Measurements from ENCODE around the gene CSK. TPM values are rescaled to one million over a fixed set of nuclear protein-coding genes. Genes with fewer than 3 reads are reported as not detected.

CSK gene
- total and polyA plus RNA-seq, 8 donors = 15.2 to 61.0 (median 24.0) TPM

DNA sequence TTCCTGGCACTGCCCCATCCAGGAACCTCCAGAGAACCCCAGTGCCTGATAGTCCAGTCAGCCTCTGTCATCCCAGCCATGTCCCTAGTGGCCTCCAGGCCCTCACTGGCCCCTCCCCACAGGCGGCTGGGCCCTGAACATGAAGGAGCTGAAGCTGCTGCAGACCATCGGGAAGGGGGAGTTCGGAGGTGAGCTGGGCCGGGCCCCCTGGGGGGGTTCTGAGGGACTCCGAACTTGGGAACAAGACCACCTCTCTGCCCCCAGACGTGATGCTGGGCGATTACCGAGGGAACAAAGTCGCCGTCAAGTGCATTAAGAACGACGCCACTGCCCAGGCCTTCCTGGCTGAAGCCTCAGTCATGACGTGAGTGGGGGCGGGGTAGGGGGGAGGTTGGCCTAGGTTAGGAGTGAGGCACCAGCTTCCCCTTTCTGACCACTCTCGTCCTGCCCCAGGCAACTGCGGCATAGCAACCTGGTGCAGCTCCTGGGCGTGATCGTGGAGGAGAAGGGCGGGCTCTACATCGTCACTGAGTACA lies 18.7 kb downstream of the CSK start:
- intact Hi-C loops (cut with DNase I; ENCODE audit: low total_unique reads) = no loop called here
- 75 to 91% (median 89%) methylated on average over 12 to 20 of the region's 20 CpGs for WGBS, 5 donors

DNA sequence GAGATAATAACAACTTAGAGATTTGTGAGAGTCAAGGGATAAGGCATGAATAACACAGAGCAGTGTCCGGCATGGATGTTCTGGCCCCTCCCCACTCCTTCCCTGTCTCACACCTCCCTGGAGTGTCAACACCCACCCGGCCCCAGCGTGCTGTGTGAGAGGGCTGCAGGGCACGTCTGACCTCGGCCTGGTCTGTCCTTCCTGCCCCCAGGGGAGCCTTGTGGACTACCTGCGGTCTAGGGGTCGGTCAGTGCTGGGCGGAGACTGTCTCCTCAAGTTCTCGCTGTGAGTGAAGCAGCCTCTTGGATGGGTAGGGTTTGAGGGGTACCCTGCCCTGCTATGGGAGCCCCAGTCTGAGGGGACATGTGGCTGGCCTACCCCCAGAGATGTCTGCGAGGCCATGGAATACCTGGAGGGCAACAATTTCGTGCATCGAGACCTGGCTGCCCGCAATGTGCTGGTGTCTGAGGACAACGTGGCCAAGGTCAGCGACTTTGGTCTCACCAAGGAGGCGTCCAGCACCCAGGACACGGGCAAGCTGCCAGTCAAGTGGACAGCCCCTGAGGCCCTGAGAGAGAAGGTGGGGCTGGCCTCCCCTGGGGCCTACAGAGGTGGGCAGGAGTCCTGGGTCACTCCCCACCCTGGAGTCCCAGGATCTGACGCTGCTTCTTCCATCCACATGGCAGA lies 19.6 kb downstream of the CSK start:
- DNase-seq = no peak
- no peaks in the 10 kb centered on the region for H3K9me3 ChIP-seq
- no peaks in the 10 kb centered on the region for H3K27me3 ChIP-seq
- no peak overlapping the region for H3K27ac ChIP-seq
- peaks cover 18 to 44% (median 34%) of the 10 kb centered on the region in 4 donors for H3K4me1 ChIP-seq
- peaks cover 37 to 75% (median 64%) of the 10 kb centered on the region in 4 donors for H3K36me3 ChIP-seq
- 84 to 89% (median 87%) methylated on average over 11 to 18 of the region's 18 CpGs for WGBS, 5 donors
- intact Hi-C loops (cut with DNase I; ENCODE audit: low total_unique reads) = no loop called here
- H3K4me3 ChIP-seq = no peak overlapping the region
- TF ChIP-seq POLR2AphosphoS5 (IDR thresholded peaks at IDR 0.05) = no peak
- TF ChIP-seq, protein P1, sequence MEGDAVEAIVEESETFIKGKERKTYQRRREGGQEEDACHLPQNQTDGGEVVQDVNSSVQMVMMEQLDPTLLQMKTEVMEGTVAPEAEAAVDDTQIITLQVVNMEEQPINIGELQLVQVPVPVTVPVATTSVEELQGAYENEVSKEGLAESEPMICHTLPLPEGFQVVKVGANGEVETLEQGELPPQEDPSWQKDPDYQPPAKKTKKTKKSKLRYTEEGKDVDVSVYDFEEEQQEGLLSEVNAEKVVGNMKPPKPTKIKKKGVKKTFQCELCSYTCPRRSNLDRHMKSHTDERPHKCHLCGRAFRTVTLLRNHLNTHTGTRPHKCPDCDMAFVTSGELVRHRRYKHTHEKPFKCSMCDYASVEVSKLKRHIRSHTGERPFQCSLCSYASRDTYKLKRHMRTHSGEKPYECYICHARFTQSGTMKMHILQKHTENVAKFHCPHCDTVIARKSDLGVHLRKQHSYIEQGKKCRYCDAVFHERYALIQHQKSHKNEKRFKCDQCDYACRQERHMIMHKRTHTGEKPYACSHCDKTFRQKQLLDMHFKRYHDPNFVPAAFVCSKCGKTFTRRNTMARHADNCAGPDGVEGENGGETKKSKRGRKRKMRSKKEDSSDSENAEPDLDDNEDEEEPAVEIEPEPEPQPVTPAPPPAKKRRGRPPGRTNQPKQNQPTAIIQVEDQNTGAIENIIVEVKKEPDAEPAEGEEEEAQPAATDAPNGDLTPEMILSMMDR (IDR thresholded peaks at IDR 0.05) = no peak
- no peak for TF ChIP-seq EP300 (IDR thresholded peaks at IDR 0.05)
- TF ChIP-seq POLR2A (IDR thresholded peaks at IDR 0.05) = no peak

More for the DNA sequence above, 18.7 kb downstream of the CSK start:
- H3K9me3 ChIP-seq = no peaks in the 10 kb centered on the region
- no peaks in the 10 kb centered on the region for H3K27me3 ChIP-seq
- H3K27ac ChIP-seq = peak overlapping the region in 3 of 5 donors; percentile 67 to 76 (median 67)
- TF ChIP-seq POLR2A (IDR thresholded peaks at IDR 0.05) = no peak
- TF ChIP-seq, protein P1 (IDR thresholded peaks at IDR 0.05) = no peak
- no peak for TF ChIP-seq EP300 (IDR thresholded peaks at IDR 0.05)
- no peak for TF ChIP-seq POLR2AphosphoS5 (IDR thresholded peaks at IDR 0.05)
- H3K4me3 ChIP-seq = no peak overlapping the region
- no peak for DNase-seq
- peaks cover 18 to 51% (median 34%) of the 10 kb centered on the region in 4 donors for H3K4me1 ChIP-seq
- H3K36me3 ChIP-seq = peaks cover 37 to 75% (median 64%) of the 10 kb centered on the region in 4 donors

DNA sequence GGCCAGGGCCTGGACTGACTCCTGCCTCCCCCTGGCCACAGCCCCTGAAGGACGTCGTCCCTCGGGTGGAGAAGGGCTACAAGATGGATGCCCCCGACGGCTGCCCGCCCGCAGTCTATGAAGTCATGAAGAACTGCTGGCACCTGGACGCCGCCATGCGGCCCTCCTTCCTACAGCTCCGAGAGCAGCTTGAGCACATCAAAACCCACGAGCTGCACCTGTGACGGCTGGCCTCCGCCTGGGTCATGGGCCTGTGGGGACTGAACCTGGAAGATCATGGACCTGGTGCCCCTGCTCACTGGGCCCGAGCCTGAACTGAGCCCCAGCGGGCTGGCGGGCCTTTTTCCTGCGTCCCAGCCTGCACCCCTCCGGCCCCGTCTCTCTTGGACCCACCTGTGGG lies 20.4 kb downstream of the CSK start:
- Histone ChIP-seq H3K27me3 (no peaks in the 10 kb centered on the region), H3K36me3 (peaks cover 37 to 75% (median 64%) of the 10 kb centered on the region in 4 donors), H3K4me3 (no peak overlapping the region), H3K9me3 (no peaks in the 10 kb centered on the region), H3K4me1 (peaks cover 18 to 37% (median 34%) of the 10 kb centered on the region in 4 donors), H3K27ac (no peak overlapping the region)
- intact Hi-C loops (cut with DNase I; ENCODE audit: low total_unique reads) = no loop called here
- no peak for DNase-seq
- 89 to 94% (median 91%) methylated on average over 13 to 20 of the region's 20 CpGs for WGBS, 5 donors
- no peak for TF ChIP-seq POLR2AphosphoS5 (IDR thresholded peaks at IDR 0.05)
- no peak for TF ChIP-seq POLR2A (IDR thresholded peaks at IDR 0.05)
- no peak for TF ChIP-seq EP300 (IDR thresholded peaks at IDR 0.05)
- TF ChIP-seq, protein P1 (IDR thresholded peaks at IDR 0.05) = no peak

DNA sequence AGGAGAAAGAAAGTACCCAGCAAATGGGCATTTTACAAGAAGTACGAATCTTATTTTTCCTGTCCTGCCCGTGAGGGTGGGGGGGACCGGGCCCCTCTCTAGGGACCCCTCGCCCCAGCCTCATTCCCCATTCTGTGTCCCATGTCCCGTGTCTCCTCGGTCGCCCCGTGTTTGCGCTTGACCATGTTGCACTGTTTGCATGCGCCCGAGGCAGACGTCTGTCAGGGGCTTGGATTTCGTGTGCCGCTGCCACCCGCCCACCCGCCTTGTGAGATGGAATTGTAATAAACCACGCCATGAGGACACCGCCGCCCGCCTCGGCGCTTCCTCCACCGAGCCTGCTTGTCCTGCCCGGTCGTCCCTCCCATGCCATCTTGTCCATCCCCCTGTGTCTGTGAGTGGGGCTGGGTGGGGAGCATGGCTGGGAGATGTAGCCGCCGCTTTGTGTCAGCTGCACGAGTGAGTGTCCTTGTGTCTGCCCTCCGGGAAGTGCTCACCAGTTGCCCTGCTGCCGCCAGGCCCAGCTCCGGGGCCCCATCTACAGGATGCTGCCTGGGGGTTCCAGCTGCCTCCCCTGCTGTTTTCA lies 21.1 kb downstream of the CSK start:
- DNase-seq = no peak
- intact Hi-C loops (cut with DNase I; ENCODE audit: low total_unique reads) = no loop called here
- H3K4me1 ChIP-seq = peaks cover 12 to 31% (median 29%) of the 10 kb centered on the region in 4 donors

More for the DNA sequence above, 21.1 kb downstream of the CSK start:
- no peaks in the 10 kb centered on the region for H3K27me3 ChIP-seq
- no peak overlapping the region for H3K27ac ChIP-seq
- H3K4me3 ChIP-seq = no peak overlapping the region
- H3K36me3 ChIP-seq = peaks cover 37 to 73% (median 64%) of the 10 kb centered on the region in 4 donors
- TF ChIP-seq, protein P1 (IDR thresholded peaks at IDR 0.05) = no peak
- TF ChIP-seq POLR2AphosphoS5 (IDR thresholded peaks at IDR 0.05) = no peak
- no peak for TF ChIP-seq EP300 (IDR thresholded peaks at IDR 0.05)
- no peak for TF ChIP-seq POLR2A (IDR thresholded peaks at IDR 0.05)
- WGBS, 5 donors = 89 to 93% (median 91%) methylated on average over 28 to 31 of the region's 31 CpGs
- no peaks in the 10 kb centered on the region for H3K9me3 ChIP-seq
